Common myeloid progenitor, CD34-positive (primary cell): Measurements from ENCODE around the gene SPPL3.
A peak's percentile ranks its signal among the peaks of the same experiment; 100 is the strongest.

ENCODE experiments used
- CTCF ChIA-PET: fragments of 350-600 bp; sonication (Branson Sonifier 250); formaldehyde crosslinking; loops from one replicate; lab custom pipeline; 2021; ENCODE audit warnings: antibody characterized with exemption; lab: Charles Lee
- POLR2A ChIA-PET: fragments of 350-600 bp; sonication (Branson Sonifier 250); formaldehyde crosslinking; loops from one replicate; lab custom pipeline; 2021; ENCODE audit warnings: antibody characterized with exemption; lab: Charles Lee
- DNase-seq, 3 donors: peaks; one replicate each; pipeline versions ENCODE4 v3.0.0 to v3.0.0-alpha.2; 2013
- H3K27ac ChIP-seq, 2 experiments: 1 replicate in 1 of 2; 2 replicates in 1 of 2; pipeline ENCODE4 v1.7.0; 2013; ENCODE audit warnings: inconsistent platforms in 2 of 2, low read length in 2 of 2, mild to moderate bottlenecking in 2 of 2, low read depth in 1 of 2, moderate library complexity in 1 of 2; ENCODE audit not compliant: severe bottlenecking in 2 of 2, insufficient read depth in 1 of 2, poor library complexity in 1 of 2
- H3K27me3 ChIP-seq, 5 experiments: replicated peaks in 2 of 5; 1 replicate in 3 of 5; 2 replicates in 2 of 5; pipeline versions ENCODE4 v1.6.1 to v1.7.0; 2013; ENCODE audit warnings: low read length in 4 of 5, mild to moderate bottlenecking in 2 of 5, moderate library complexity in 2 of 5, inconsistent platforms in 1 of 5; ENCODE audit not compliant: insufficient read depth in 5 of 5, control insufficient read depth in 4 of 5
- H3K36me3 ChIP-seq, 4 experiments: 1 replicate in 2 of 4; 2 replicates in 2 of 4; pipeline versions ENCODE4 v1.6.1 to v1.7.0; 2013; ENCODE audit warnings: low read length in 3 of 4, control low read depth in 1 of 4, mild to moderate bottlenecking in 1 of 4; ENCODE audit not compliant: control insufficient read depth in 4 of 4, insufficient read depth in 4 of 4
- H3K4me1 ChIP-seq, 4 experiments: 1 replicate in 3 of 4; 2 replicates in 1 of 4; pipeline versions ENCODE4 v1.6.1 to v1.7.1; 2013; ENCODE audit warnings: low read length in 3 of 4, mild to moderate bottlenecking in 3 of 4, control low read depth in 1 of 4, inconsistent platforms in 1 of 4, moderate library complexity in 1 of 4; ENCODE audit not compliant: control insufficient read depth in 4 of 4, insufficient read depth in 4 of 4; ENCODE audit errors: control extremely low read depth in 1 of 4
- H3K4me3 ChIP-seq, 7 experiments: 1 replicate in 4 of 7; 2 replicates in 3 of 7; pipeline versions ENCODE4 v1.5.1 to v1.7.0; 2013; ENCODE audit warnings: mild to moderate bottlenecking in 7 of 7, low read length in 6 of 7, moderate library complexity in 6 of 7, inconsistent platforms in 2 of 7, low read depth in 2 of 7, control low read depth in 1 of 7; ENCODE audit not compliant: insufficient read depth in 4 of 7, control insufficient read depth in 1 of 7; ENCODE audit errors: extremely low read depth in 1 of 7
- H3K9me3 ChIP-seq, 5 experiments: 1 replicate in 4 of 5; 2 replicates in 1 of 5; pipeline versions ENCODE4 v1.6.1 to v1.7.1; 2013; ENCODE audit warnings: low read length in 4 of 5, mild to moderate bottlenecking in 2 of 5, inconsistent platforms in 1 of 5, low read depth in 1 of 5, moderate library complexity in 1 of 5; ENCODE audit not compliant: control insufficient read depth in 4 of 5, insufficient read depth in 2 of 5; ENCODE audit errors: control extremely low read depth in 1 of 5
- WGBS: methylation state at CpG from one replicate; pipeline ENCODE4 v1.1.5; 2013; ENCODE audit not compliant: insufficient coverage; 5-methylcytosine and 5-hydroxymethylcytosine counted together

The SPPL3 gene

GRCh38 chr12:120800665-120801064, 103.5 kb downstream of the SPPL3 start:
- Histone ChIP-seq H3K27me3 (no peaks in the 10 kb centered on the region), H3K9me3 (peaks cover 0 to 8% (median 5%) of the 10 kb centered on the region in 5 experiments), H3K36me3 (peaks cover 0 to 7% (median 3%) of the 10 kb centered on the region in 4 experiments), H3K4me3 (no peak overlapping the region), H3K4me1 (no peaks in the 10 kb centered on the region), H3K27ac (peak overlapping the region in 1 of 2 experiments; percentile 4)
- POLR2A ChIA-PET: interaction anchor here (0.6 to 0.7 kb wide), 3 partner anchors 11 to 898 kb away, joined by 3 to 6 read pairs (median 4); no protein-coding TSS in a partner anchor
- CTCF ChIA-PET: interaction anchor here (0.6 to 2.0 kb wide), 3 partner anchors 12 to 1793 kb away, joined by 3 to 6 read pairs (median 4); no protein-coding TSS in a partner anchor
- DNase-seq: no peak

GRCh38 chr12:120799243-120800045, 104.7 kb downstream of the SPPL3 start:
- ChIA-PET POLR2A (interaction anchor here (0.6 kb wide), 1 partner anchor 221 kb away, joined by 3 read pairs; no protein-coding TSS in a partner anchor), CTCF (interaction anchor here (0.6 to 2.0 kb wide), 8 partner anchors 14 to 106 kb away, joined by 3 to 6 read pairs (median 3); no protein-coding TSS in a partner anchor)
- Histone ChIP-seq H3K4me3 (no peak overlapping the region), H3K27ac (no peak overlapping the region), H3K27me3 (no peaks in the 10 kb centered on the region), H3K36me3 (peaks cover 2 to 12% (median 6%) of the 10 kb centered on the region in 4 experiments), H3K9me3 (peaks cover 2 to 15% (median 13%) of the 10 kb centered on the region in 5 experiments), H3K4me1 (no peaks in the 10 kb centered on the region)
- DNase-seq: no peak
- whole genome bisulfite sequencing: 94% methylated on average over 3 of the region's 3 CpGs

- Histone ChIP-seq H3K36me3 (peaks cover 2 to 12% (median 6%) of the 10 kb centered on the region in 4 experiments), H3K4me3 (no peak overlapping the region), H3K27me3 (no peaks in the 10 kb centered on the region), H3K9me3 (peaks cover 2 to 15% (median 13%) of the 10 kb centered on the region in 5 experiments), H3K4me1 (no peaks in the 10 kb centered on the region), H3K27ac (no peak overlapping the region)
- CTCF ChIA-PET: interaction anchor here (0.6 to 1.3 kb wide), 3 partner anchors 22 to 68 kb away, joined by 3 read pairs; no protein-coding TSS in a partner anchor
- POLR2A ChIA-PET: no interaction called here
- no peak for DNase-seq
- WGBS: no CpG with 5 or more reads among the region's 4 CpGs
Measured at GRCh38 chr12:120798696-120799095, 105.5 kb downstream of the SPPL3 start.

- H3K27ac ChIP-seq: no peak overlapping the region
- DNase-seq: no peak
- ChIA-PET POLR2A (interaction anchor here (0.6 kb wide), 1 partner anchor 108 kb away, joined by 3 read pairs; no protein-coding TSS in a partner anchor), CTCF (interaction anchor here (0.6 to 1.3 kb wide), 2 partner anchors 52 to 67 kb away, joined by 3 read pairs; no protein-coding TSS in a partner anchor)
- H3K4me3 ChIP-seq: no peak overlapping the region
- 84% methylated on average over 3 of the region's 7 CpGs for WGBS
- peaks cover 2 to 20% (median 13%) of the 10 kb centered on the region in 5 experiments for H3K9me3 ChIP-seq
- peaks cover 2 to 12% (median 8%) of the 10 kb centered on the region in 4 experiments for H3K36me3 ChIP-seq
- no peaks in the 10 kb centered on the region for H3K27me3 ChIP-seq
- no peaks in the 10 kb centered on the region for H3K4me1 ChIP-seq
Measured at GRCh38 chr12:120797677-120798642, 106.2 kb downstream of the SPPL3 start.

GRCh38 chr12:120795441-120796178, 108.5 kb downstream of the SPPL3 start:
- 100% methylated on average over 3 of the region's 4 CpGs for WGBS
- CTCF ChIA-PET: interaction anchor here (1.0 to 1.3 kb wide), 2 partner anchors 9 to 10 kb away, joined by 3 read pairs; no protein-coding TSS in a partner anchor

GRCh38 chr12:120793357-120793756, 110.8 kb downstream of the SPPL3 start:
- Histone ChIP-seq H3K4me3 (no peak overlapping the region), H3K36me3 (peaks cover 0 to 12% (median 8%) of the 10 kb centered on the region in 4 experiments), H3K4me1 (peaks cover 0 to 6% (median 0%) of the 10 kb centered on the region in 4 experiments), H3K9me3 (peaks cover 2 to 20% (median 13%) of the 10 kb centered on the region in 5 experiments), H3K27ac (no peak overlapping the region), H3K27me3 (no peaks in the 10 kb centered on the region)
- ChIA-PET CTCF (interaction anchor here (0.6 kb wide), 1 partner anchor 20 kb away, joined by 3 read pairs; no protein-coding TSS in a partner anchor), POLR2A (no interaction called here)
- WGBS: no CpG with 5 or more reads among the region's 1 CpG
- DNase-seq: no peak

More at GRCh38 chr12:120795441-120796178, 108.5 kb downstream of the SPPL3 start:
- no peak for DNase-seq
- Histone ChIP-seq H3K4me1 (peaks cover 0 to 6% (median 0%) of the 10 kb centered on the region in 4 experiments), H3K4me3 (no peak overlapping the region), H3K36me3 (peaks cover 2 to 12% (median 9%) of the 10 kb centered on the region in 4 experiments), H3K9me3 (peaks cover 2 to 20% (median 13%) of the 10 kb centered on the region in 5 experiments), H3K27me3 (no peaks in the 10 kb centered on the region), H3K27ac (no peak overlapping the region)
- POLR2A ChIA-PET: no interaction called here
